Transverse colon (tissue), 4 donors: ENCODE data around the gene NOS3. TPM values are rescaled to one million over a fixed set of nuclear protein-coding genes. Genes with fewer than 3 reads are reported as not detected.

Experiments
- DNase-seq: peaks from one replicate; pipeline ENCODE4 v3.0.0-alpha.2; 2019
- H3K27ac ChIP-seq, 4 donors: fragments of 200-600 bp; sonication (generic); 2 replicates each; pipeline ENCODE4 v1.5.1; 2016 to 2018; ENCODE audit warnings: inconsistent platforms in 4 of 4
- H3K27me3 ChIP-seq: fragments of 200-600 bp; sonication (generic); 2 replicates; pipeline ENCODE4 v1.5.1; 2017; ENCODE audit warnings: inconsistent platforms
- H3K36me3 ChIP-seq, 4 donors: fragments of 200-600 bp; sonication (generic); 2 replicates each; pipeline ENCODE4 v1.5.1; 2017 to 2019; ENCODE audit warnings: inconsistent platforms in 4 of 4
- H3K4me1 ChIP-seq, 4 donors: fragments of 200-600 bp; sonication (generic); 2 replicates each; pipeline ENCODE4 v1.5.1; 2017 to 2020; ENCODE audit warnings: inconsistent platforms in 4 of 4
- H3K4me3 ChIP-seq, 4 donors: fragments of 200-600 bp; sonication (generic); 1 replicate in 1 of 4; 2 replicates in 3 of 4; pipeline versions ENCODE4 v1.5.1 to v1.6.1; 2017 to 2019; ENCODE audit warnings: inconsistent platforms in 4 of 4
- H3K9me3 ChIP-seq, 2 donors: fragments of 200-600 bp; sonication (generic); 2 replicates each; pipeline ENCODE4 v1.5.1; 2017 to 2019; ENCODE audit warnings: inconsistent platforms in 2 of 2
- CTCF ChIP-seq, 5 experiments: fragments of 200-600 bp in 3 of 5; fragments of 450-650 bp in 2 of 5; sonication (generic) in 3 of 5; IDR thresholded peaks; 1 replicate in 2 of 5; 2 replicates in 3 of 5; pipeline ENCODE4 v1.5.1; 2016 to 2017; ENCODE audit warnings: antibody characterized with exemption in 5 of 5, inconsistent platforms in 3 of 5, mild to moderate bottlenecking in 2 of 5, moderate library complexity in 1 of 5
- EP300 ChIP-seq: sonication (generic); formaldehyde crosslinking; IDR thresholded peaks from one replicate; pipeline ENCODE4 v1.6.1; 2017; ENCODE audit warnings: antibody characterized with exemption, low read depth
- POLR2A ChIP-seq: fragments of 450-650 bp; IDR thresholded peaks from one replicate; pipeline ENCODE4 v1.6.1; 2016; ENCODE audit warnings: antibody characterized with exemption, mild to moderate bottlenecking, moderate library complexity
- POLR2AphosphoS5 ChIP-seq, 3 donors: sonication (generic); formaldehyde crosslinking; IDR thresholded peaks; one replicate each; pipeline ENCODE4 v1.6.1; 2016; ENCODE audit warnings: antibody characterized with exemption in 3 of 3
- WGBS, 2 donors: methylation state at CpG; one replicate each; pipeline ENCODE4 v1.1.5; 2018; ENCODE audit warnings: low coverage in 1 of 2; 5-methylcytosine and 5-hydroxymethylcytosine counted together
- in situ Hi-C, 4 donors: fragments of 200-750 bp; cut with MboI; loops; one replicate each; pipeline versions ENCODE4 v1.15.0 to v1.15.1; 2017; ENCODE audit warnings: low sequenced_read_pairs in 3 of 4, low pct_ligation_motif_present in 1 of 4, low pct_unique_long_range_greater_than_20kb in 1 of 4
- intact Hi-C: fragments of 100-400 bp; cut with DNase I; formaldehyde crosslinking; loops from one replicate; pipeline ENCODE4 v1.15.1; 2023; ENCODE audit warnings: low total_unique reads
- total RNA-seq, 4 donors: library from RNA; depleted of rRNA; stranded (reverse); fragments of >200 nt; gene quantifications; one replicate each; pipeline ENCODE4 v1.1.0, GENCODE V29; 2016

NOS3 gene
- total RNA-seq, 4 donors from 2014 or later: 2.5 to 34.2 (median 7.0) TPM

GRCh38 chr7:150961510-150962289 lies 29.1 kb upstream of the NOS3 start:
- WGBS, 2 donors: 72 to 100% methylated on average over 1 to 15 of the region's 17 CpGs
- no peaks in the 10 kb centered on the region for H3K9me3 ChIP-seq
- DNase-seq: no peak
- intact Hi-C loops (loop anchor here (2.0 kb wide), 1 partner anchor 27 kb away; no protein-coding TSS in a partner anchor), in situ Hi-C loops (no loop called here)
- peaks cover 12 to 41% (median 28%) of the 10 kb centered on the region in 4 donors for H3K4me1 ChIP-seq
- H3K4me3 ChIP-seq: no peak overlapping the region
- H3K27me3 ChIP-seq: peaks cover 15% of the 10 kb centered on the region
- no peak for TF ChIP-seq CTCF (IDR thresholded peaks at IDR 0.05)
- no peak for TF ChIP-seq EP300
- TF ChIP-seq POLR2AphosphoS5 (IDR thresholded peaks at IDR 0.05): no peak
- TF ChIP-seq POLR2A: no peak
- no peaks in the 10 kb centered on the region for H3K36me3 ChIP-seq
- H3K27ac ChIP-seq: peak overlapping the region; percentile 70 to 94 (median 76)

- Histone ChIP-seq H3K36me3 (no peaks in the 10 kb centered on the region), H3K4me1 (peaks cover 12 to 44% (median 28%) of the 10 kb centered on the region in 4 donors), H3K27ac (peak overlapping the region; percentile 70 to 94 (median 76)), H3K4me3 (no peak overlapping the region), H3K27me3 (peaks cover 15% of the 10 kb centered on the region), H3K9me3 (no peaks in the 10 kb centered on the region)
- intact Hi-C loops (loop anchor here (2.0 kb wide), 1 partner anchor 27 kb away; no protein-coding TSS in a partner anchor), in situ Hi-C loops (no loop called here)
- DNase-seq: no peak
- 44% methylated on average over 2 of the region's 2 CpGs; no CpG with 5 or more reads in 1 of the 2 donors for WGBS, 2 donors
- TF ChIP-seq POLR2A (no peak), CTCF (IDR thresholded peaks at IDR 0.05) (no peak), POLR2AphosphoS5 (IDR thresholded peaks at IDR 0.05) (no peak), EP300 (no peak)
Observed at GRCh38 chr7:150962290-150962552, 28.6 kb upstream of the NOS3 start.

- in situ Hi-C loops: no loop called here
- 35% methylated on average over 20 of the region's 23 CpGs; no CpG with 5 or more reads in 1 of the 2 donors for WGBS, 2 donors
- Histone ChIP-seq H3K27ac (peak overlapping the region; percentile 70 to 94 (median 76)), H3K4me1 (peaks cover 12 to 45% (median 28%) of the 10 kb centered on the region in 4 donors), H3K27me3 (peaks cover 11% of the 10 kb centered on the region), H3K9me3 (no peaks in the 10 kb centered on the region), H3K36me3 (no peaks in the 10 kb centered on the region), H3K4me3 (no peak overlapping the region)
- intact Hi-C loops: loop anchor here (2.0 kb wide), 1 partner anchor 26 kb away; no protein-coding TSS in a partner anchor
- TF ChIP-seq POLR2A: no peak
- peak; percentile 91 to 96 (median 92) for TF ChIP-seq CTCF (IDR thresholded peaks at IDR 0.05)
- DNase-seq: peak; percentile 60
Observed at GRCh38 chr7:150962553-150963399, 28.0 kb upstream of the NOS3 start.
